HCT116 (cell line): ENCODE data around the gene ERBB4. TPM values are rescaled to one million over a fixed set of nuclear protein-coding genes. Genes with fewer than 3 reads are reported as not detected.

ENCODE experiments used
- ATAC-seq: fragments of 200-7000 bp; cut with Tn5 transposase; 2 replicates; pipeline ENCODE4 v1.9.1; 2020; ENCODE audit warnings: mild to moderate bottlenecking, moderate library complexity
- BruUV-seq: library from RNA; stranded (reverse); fragments of 400-500 nt; replicated peaks from 2 replicates; lab custom pipeline; 2021; lab: Mats Ljungman, UMichigan
- CTCF ChIA-PET: fragments of 300-600 bp; sonication (Branson Sonifier 250); formaldehyde crosslinking; loops from one replicate; lab custom pipeline; 2021; ENCODE audit warnings: antibody characterized with exemption; lab: Charles Lee
- POLR2A ChIA-PET: fragments of 300-600, 350-600 bp; sonication (Branson Sonifier 250); formaldehyde crosslinking; loops from one replicate; lab custom pipeline; 2021; ENCODE audit warnings: antibody characterized with exemption; lab: Charles Lee
- RAD21 ChIA-PET, 2 experiments: fragments of 300-600 bp; sonication (Branson Sonifier 250); formaldehyde crosslinking; loops; one replicate each; lab custom pipeline; 2023; ENCODE audit warnings: low total read pairs in 2 of 2; ENCODE audit not compliant: uncharacterized antibody in 2 of 2, unreplicated experiment in 2 of 2, low non-redundant PET in 1 of 2; lab: Charles Lee
- DNase-seq: peaks from one replicate; pipeline ENCODE4 v3.0.0-alpha.2; 2010; ENCODE audit warnings: low read depth, low spot score
- H2AFZ ChIP-seq: fragments of 200-600 bp; shearing (Covaris generic), sonication (generic); 2 replicates; pipeline ENCODE4 v1.6.1; 2017; ENCODE audit warnings: low read depth, mixed run types, mixed read lengths, antibody characterized with exemption, low read length; ENCODE audit not compliant: poor library complexity, severe bottlenecking
- H3K27ac ChIP-seq: 2 replicates; pipeline ENCODE4 v1.5.1; 2012; ENCODE audit warnings: low read depth, low read length
- H3K27me3 ChIP-seq: fragments of 200-600 bp; sonication (generic); 2 replicates; pipeline ENCODE4 v1.6.1; 2016; ENCODE audit warnings: mixed run types, low read length, mixed read lengths; ENCODE audit not compliant: insufficient read depth
- H3K36me3 ChIP-seq, 2 experiments: fragments of 200-500 bp in 1 of 2; fragments of 200-600 bp in 1 of 2; sonication (Bioruptor generic) in 1 of 2; sonication (generic) in 1 of 2; 2 replicates each; pipeline versions ENCODE4 v1.5.1 to v1.6.1; 2014 to 2016; ENCODE audit warnings: low read length in 2 of 2, inconsistent platforms in 1 of 2, mixed read lengths in 1 of 2, mixed run types in 1 of 2; ENCODE audit not compliant: insufficient read depth in 2 of 2, control insufficient read depth in 1 of 2
- H3K4me1 ChIP-seq, 2 experiments: fragments of 200-600 bp in 1 of 2; sonication (generic) in 1 of 2; 2 replicates each; pipeline versions ENCODE4 v1.5.1 to v1.6.1; 2012 to 2017; ENCODE audit warnings: low read length in 2 of 2, inconsistent platforms in 1 of 2, mild to moderate bottlenecking in 1 of 2, mixed read lengths in 1 of 2, mixed run types in 1 of 2, moderate library complexity in 1 of 2; ENCODE audit not compliant: insufficient read depth in 2 of 2, control insufficient read depth in 1 of 2
- H3K4me2 ChIP-seq: fragments of 200-600 bp; sonication (generic); 2 replicates; pipeline ENCODE4 v1.6.1; 2017; ENCODE audit warnings: mixed run types, low read length, mixed read lengths
- H3K4me3 ChIP-seq, 2 experiments: fragments of 200-600 bp in 1 of 2; sonication (generic) in 1 of 2; replicated peaks in 1 of 2; 2 replicates each; pipeline ENCODE4 v1.5.1; 2011 to 2016; ENCODE audit warnings: low read length in 2 of 2, control low read depth in 1 of 2, low read depth in 1 of 2, mild to moderate bottlenecking in 1 of 2, mixed read lengths in 1 of 2, mixed run types in 1 of 2
- H3K79me2 ChIP-seq: fragments of 200-600 bp; sonication (generic); 2 replicates; pipeline ENCODE4 v1.6.1; 2017; ENCODE audit warnings: mild to moderate bottlenecking, mixed run types, low read length, moderate library complexity, mixed read lengths; ENCODE audit not compliant: insufficient read depth
- H3K9ac ChIP-seq: fragments of 200-600 bp; sonication (generic); 2 replicates; pipeline ENCODE4 v1.6.1; 2016; ENCODE audit warnings: low read length, mixed read lengths
- H3K9me2 ChIP-seq: fragments of 200-600 bp; sonication (generic), shearing (Covaris generic); 2 replicates; pipeline ENCODE4 v1.6.1; 2017; ENCODE audit warnings: mixed run types, mild to moderate bottlenecking, moderate library complexity; ENCODE audit not compliant: insufficient read depth
- H3K9me3 ChIP-seq, 2 experiments: fragments of 200-500 bp in 1 of 2; fragments of 200-600 bp in 1 of 2; sonication (Bioruptor generic) in 1 of 2; sonication (generic) in 1 of 2; 2 replicates each; pipeline ENCODE4 v1.6.1; 2014 to 2017; ENCODE audit warnings: low read length in 2 of 2, mixed read lengths in 2 of 2, inconsistent platforms in 1 of 2, low read depth in 1 of 2, mild to moderate bottlenecking in 1 of 2, mixed run types in 1 of 2, moderate library complexity in 1 of 2; ENCODE audit not compliant: control insufficient read depth in 1 of 2, insufficient read depth in 1 of 2
- H4K20me1 ChIP-seq: fragments of 200-600 bp; sonication (generic), shearing (Covaris generic); 2 replicates; pipeline ENCODE4 v1.6.1; 2017; ENCODE audit warnings: mixed run types, mild to moderate bottlenecking, moderate library complexity; ENCODE audit not compliant: insufficient read depth
- EGR1 ChIP-seq: IDR thresholded peaks from 2 replicates; pipeline ENCODE4 v1.6.1; 2012; ENCODE audit warnings: low read depth
- ELF1 ChIP-seq: IDR thresholded peaks from 2 replicates; pipeline ENCODE4 v1.6.1; 2012; ENCODE audit warnings: low read depth, borderline replicate concordance
- EZH2 ChIP-seq: fragments of 200-600 bp; sonication (generic); IDR thresholded peaks from 2 replicates; pipeline ENCODE4 v1.6.1; 2017; ENCODE audit warnings: antibody characterized with exemption, mixed run types
- EZH2phosphoT487 ChIP-seq: fragments of 200-600 bp; IDR thresholded peaks from 2 replicates; pipeline ENCODE4 v1.6.1; 2018; ENCODE audit warnings: antibody characterized with exemption, borderline replicate concordance
- FOSL1 ChIP-seq: IDR thresholded peaks from 2 replicates; pipeline ENCODE4 v1.6.1; 2012; ENCODE audit warnings: low read depth
- RAD21 ChIP-seq: IDR thresholded peaks from 2 replicates; pipeline ENCODE4 v1.6.1; 2012; ENCODE audit warnings: low read depth, mild to moderate bottlenecking
- SP1 ChIP-seq: IDR thresholded peaks from 2 replicates; pipeline ENCODE4 v1.6.1; 2012; ENCODE audit warnings: low read depth
- SRF ChIP-seq: IDR thresholded peaks from 2 replicates; pipeline ENCODE4 v1.6.1; 2012; ENCODE audit warnings: low read depth
- TCF7L2 ChIP-seq: IDR thresholded peaks from 2 replicates; pipeline ENCODE4 v1.7.0; 2011; ENCODE audit warnings: borderline replicate concordance, inconsistent platforms; ENCODE audit not compliant: insufficient read depth, insufficient read length; ENCODE audit errors: extremely low read depth
- YY1 ChIP-seq: IDR thresholded peaks from 2 replicates; pipeline ENCODE4 v1.6.1; 2011; ENCODE audit warnings: low read length, low read depth, moderate library complexity, mild to moderate bottlenecking; ENCODE audit not compliant: insufficient replicate concordance; ENCODE audit errors: extremely low read depth
- ZBTB33 ChIP-seq: IDR thresholded peaks from 2 replicates; pipeline ENCODE4 v1.6.1; 2011; ENCODE audit warnings: mild to moderate bottlenecking, low read length, moderate library complexity; ENCODE audit not compliant: insufficient replicate concordance; ENCODE audit errors: extremely low read depth
- ZFX ChIP-seq: fragments of 450-650 bp; IDR thresholded peaks from 2 replicates; pipeline ENCODE4 v1.6.1; 2017
- intact Hi-C: fragments of 100-400 bp; cut with micrococcal nuclease; formaldehyde crosslinking; loops from 2 replicates; pipeline ENCODE4 v1.10.0; 2022
- total RNA-seq: library from RNA; stranded (reverse); gene quantifications from one replicate; pipeline ENCODE4 v1.2.1, GENCODE V29; 2021; ENCODE audit not compliant: unreplicated experiment

The ERBB4 gene
- total RNA-seq, 1 experiment from 2014 or later: 0.10 TPM

GRCh38 chr2:211331736-211332135 is 1206.9 kb downstream of the ERBB4 start:
- H4K20me1 ChIP-seq: no peaks in the 10 kb centered on the region
- no peaks in the 10 kb centered on the region for H3K9me2 ChIP-seq
- intact Hi-C loops: no loop called here
- POLR2A ChIA-PET: no interaction called here
- H2AFZ ChIP-seq: no peak overlapping the region
- H3K4me3 ChIP-seq: no peak overlapping the region
- CTCF ChIA-PET: no interaction called here
- H3K36me3 ChIP-seq: no peaks in the 10 kb centered on the region
- H3K79me2 ChIP-seq: no peaks in the 10 kb centered on the region
- no peak overlapping the region for H3K27ac ChIP-seq
- H3K4me1 ChIP-seq: no peaks in the 10 kb centered on the region
- no peak overlapping the region for H3K9ac ChIP-seq
- TF ChIP-seq RAD21: no peak
- no peak for TF ChIP-seq ZFX
- no peak for TF ChIP-seq SP1
- TF ChIP-seq YY1: no peak
- TF ChIP-seq FOSL1: no peak
- no peak for TF ChIP-seq ZBTB33
- no peak for TF ChIP-seq SRF
- TF ChIP-seq EZH2: no peak
- TF ChIP-seq ELF1: no peak
- no peak for TF ChIP-seq EGR1
- TF ChIP-seq TCF7L2: no peak
- no peak for TF ChIP-seq EZH2phosphoT487
- BruUV-seq: no TSS peak
- ATAC-seq: no peak
- RAD21 ChIA-PET: no interaction called here
- DNase-seq: no peak
- H3K4me2 ChIP-seq: no peak overlapping the region
- H3K27me3 ChIP-seq: no peaks in the 10 kb centered on the region
- H3K9me3 ChIP-seq: no peaks in the 10 kb centered on the region
